Activated T-cell treated with anti-CD3 and anti-CD28 coated beads, Interleukin-2, amount 50 U/mL, for 72 hours (primary cell): ENCODE results near the gene AOPEP. TPM values are rescaled to one million over a fixed set of nuclear protein-coding genes. Genes with fewer than 3 reads are reported as not detected.
"Not testable (repeated sequence)": the region's sequence is repeated elsewhere in the genome, so short reads cannot be mapped to it uniquely, and the experiment has no call there.

Experiments
- ATAC-seq, 2 donors: fragments of 150-1000 bp; cut with Tn5 transposase; replicated peaks in 1 of 2; 2 replicates each; pipeline ENCODE4 v1.10.0; 2021; ENCODE audit warnings: moderate library complexity in 2 of 2, mild to moderate bottlenecking in 1 of 2
- DNase-seq, 2 donors: peaks; one replicate each; pipeline ENCODE4 v3.0.0; 2021 to 2022; ENCODE audit warnings: mixed read lengths in 1 of 2
- H3K27ac Mint-ChIP-seq: one replicate; pipeline ENCODE4 v1.8.0; 2022; ENCODE audit warnings: mild to moderate bottlenecking, moderate library complexity, mixed read lengths
- H3K27me3 Mint-ChIP-seq: one replicate; pipeline ENCODE4 v1.8.0; 2022; ENCODE audit warnings: low read depth, mixed read lengths
- H3K36me3 Mint-ChIP-seq, 2 donors: one replicate each; pipeline ENCODE4 v1.8.0; 2022; ENCODE audit warnings: mixed read lengths in 2 of 2, mild to moderate bottlenecking in 1 of 2; ENCODE audit not compliant: insufficient read depth in 2 of 2
- H3K4me1 Mint-ChIP-seq: one replicate; pipeline ENCODE4 v1.8.0; 2022; ENCODE audit warnings: low read depth, mixed read lengths
- H3K4me3 Mint-ChIP-seq, 2 donors: one replicate each; pipeline ENCODE4 v1.8.0; 2022; ENCODE audit warnings: mild to moderate bottlenecking in 2 of 2, mixed read lengths in 2 of 2, moderate library complexity in 2 of 2
- H3K9me3 Mint-ChIP-seq, 2 donors: one replicate each; pipeline ENCODE4 v1.8.0; 2022; ENCODE audit warnings: mixed read lengths in 2 of 2
- total RNA-seq, 2 donors: library from RNA; stranded (reverse); gene quantifications; one replicate each; pipeline ENCODE4 v1.2.3, GENCODE V29; 2022

The AOPEP gene
- total RNA-seq, 2 donors from 2014 or later, result 9.0 to 13.2 TPM

DNA sequence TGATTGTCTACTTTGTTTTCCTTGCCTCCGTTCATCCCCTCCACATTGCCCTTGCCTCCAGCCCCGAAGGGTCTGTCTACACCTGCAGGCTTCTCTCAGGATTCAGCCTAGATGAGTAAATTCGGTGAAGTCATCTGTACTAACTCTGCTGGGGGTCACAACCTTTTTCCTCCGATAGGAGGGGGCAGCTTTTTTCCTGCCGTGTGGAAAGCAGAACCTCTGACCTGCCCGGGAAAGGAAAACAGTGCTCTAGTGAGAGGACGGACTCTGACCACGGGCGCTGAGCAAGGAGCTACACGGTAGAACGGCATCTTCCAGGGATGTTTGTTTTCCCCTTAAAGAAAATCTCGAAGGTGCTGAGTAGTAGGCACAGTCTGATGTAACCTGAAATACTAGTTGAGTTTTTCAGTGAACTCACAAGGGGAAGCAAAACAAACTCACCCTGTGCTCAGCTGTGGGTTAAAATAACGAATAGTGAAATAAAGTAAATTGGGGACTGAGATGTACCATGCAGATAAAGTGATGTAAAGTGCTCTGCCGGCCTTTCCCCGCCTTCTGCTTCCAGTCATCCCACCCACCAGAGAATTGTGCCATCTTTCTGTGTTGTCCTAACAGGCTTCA is 281.8 kb downstream of the AOPEP start:
- H3K9me3 Mint-ChIP-seq, result no peaks in the 10 kb centered on the region
- H3K36me3 Mint-ChIP-seq, result peaks cover 0 to 1% of the 10 kb centered on the region in 2 donors
- H3K4me3 Mint-ChIP-seq, result peak overlapping the region in 1 of 2 donors; percentile 23
- peak in 1 of 2 donors; percentile 16 for ATAC-seq
- H3K4me1 Mint-ChIP-seq, result peaks cover 16% of the 10 kb centered on the region
- no peak for DNase-seq
- H3K27me3 Mint-ChIP-seq, result peaks cover 15% of the 10 kb centered on the region
- no peak overlapping the region for H3K27ac Mint-ChIP-seq

DNA sequence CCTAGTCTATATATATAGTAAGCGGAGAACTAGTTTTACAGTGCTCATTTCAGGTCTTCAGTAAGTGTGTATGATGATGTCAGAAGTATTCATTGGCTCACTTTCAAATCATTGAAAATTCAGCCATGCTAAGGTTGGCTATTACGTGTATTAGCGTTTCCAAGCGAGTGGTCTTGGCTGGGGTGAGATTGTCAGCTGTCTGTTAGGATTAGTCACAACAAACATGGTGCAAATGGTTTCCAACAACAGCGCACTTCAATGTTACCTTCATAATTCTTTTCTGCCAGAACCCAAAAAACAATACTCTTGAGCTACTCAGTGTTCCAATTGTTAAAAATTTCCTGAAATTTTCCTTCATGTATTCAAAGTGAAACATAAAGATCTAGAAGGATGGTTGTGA is 283.0 kb downstream of the AOPEP start:
- no peak overlapping the region for H3K27ac Mint-ChIP-seq
- H3K9me3 Mint-ChIP-seq, result no peaks in the 10 kb centered on the region
- H3K4me3 Mint-ChIP-seq, result no peak overlapping the region
- peaks cover 9% of the 10 kb centered on the region for H3K27me3 Mint-ChIP-seq
- H3K4me1 Mint-ChIP-seq, result peaks cover 16% of the 10 kb centered on the region
- H3K36me3 Mint-ChIP-seq, result peaks cover 0 to 1% of the 10 kb centered on the region in 2 donors
- ATAC-seq, result no peak
- no peak for DNase-seq

GRCh38 chr9:95010431-95010838 is 283.9 kb downstream of the AOPEP start:
- Mint-ChIP-seq H3K27ac (no peak overlapping the region), H3K4me3 (no peak overlapping the region), H3K4me1 (peaks cover 16% of the 10 kb centered on the region), H3K27me3 (peaks cover 9% of the 10 kb centered on the region), H3K36me3 (peaks cover 0 to under 1% of the 10 kb centered on the region in 2 donors), H3K9me3 (no peaks in the 10 kb centered on the region)
- DNase-seq (no peak), ATAC-seq (no peak)

DNA sequence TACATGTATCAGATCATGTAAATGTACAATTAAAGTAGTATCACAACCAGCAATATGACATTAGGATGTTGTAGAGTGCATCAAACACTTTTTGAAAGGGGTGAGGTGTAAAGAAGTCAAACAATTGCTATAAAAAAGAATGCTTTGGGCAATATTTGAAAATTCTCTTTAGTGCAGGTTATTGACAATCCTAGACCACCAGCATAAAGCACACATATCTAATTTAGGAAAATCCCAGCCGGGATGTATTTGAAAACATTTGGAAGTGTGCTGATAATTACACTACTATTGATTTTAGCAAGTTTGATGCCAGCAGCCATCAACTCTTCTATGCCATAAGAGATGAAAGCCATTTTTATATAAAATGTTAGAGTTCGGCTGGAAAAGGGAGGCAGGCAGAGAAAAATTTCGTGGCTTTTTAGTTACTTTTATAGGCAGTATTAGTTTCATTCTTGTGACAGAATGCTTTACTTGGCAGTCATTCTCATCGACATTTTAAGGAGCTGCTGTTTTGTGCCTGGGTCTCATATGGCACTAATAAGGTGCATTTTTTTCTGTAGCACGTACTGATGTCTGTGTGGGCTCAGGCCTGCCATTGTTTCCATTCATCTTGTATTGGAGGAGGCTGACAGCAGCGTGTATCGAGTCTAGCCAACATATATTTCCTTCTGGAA is 285.7 kb downstream of the AOPEP start:
- no peaks in the 10 kb centered on the region for H3K27me3 Mint-ChIP-seq
- no peak for DNase-seq
- H3K27ac Mint-ChIP-seq, result no peak overlapping the region
- H3K9me3 Mint-ChIP-seq, result no peaks in the 10 kb centered on the region
- H3K4me3 Mint-ChIP-seq, result no peak overlapping the region
- peaks cover 0 to 2% of the 10 kb centered on the region in 2 donors for H3K36me3 Mint-ChIP-seq
- H3K4me1 Mint-ChIP-seq, result peaks cover 11% of the 10 kb centered on the region
- no peak for ATAC-seq

- H3K36me3 Mint-ChIP-seq, result peaks cover 0 to 2% of the 10 kb centered on the region in 2 donors
- H3K27ac Mint-ChIP-seq, result no peak overlapping the region
- ATAC-seq, result no peak
- H3K27me3 Mint-ChIP-seq, result no peaks in the 10 kb centered on the region
- H3K4me1 Mint-ChIP-seq, result peaks cover 4% of the 10 kb centered on the region
- no peak overlapping the region for H3K4me3 Mint-ChIP-seq
- no peaks in the 10 kb centered on the region for H3K9me3 Mint-ChIP-seq
- no peak for DNase-seq
Observed at GRCh38 chr9:95012902-95013301, 286.4 kb downstream of the AOPEP start.

DNA sequence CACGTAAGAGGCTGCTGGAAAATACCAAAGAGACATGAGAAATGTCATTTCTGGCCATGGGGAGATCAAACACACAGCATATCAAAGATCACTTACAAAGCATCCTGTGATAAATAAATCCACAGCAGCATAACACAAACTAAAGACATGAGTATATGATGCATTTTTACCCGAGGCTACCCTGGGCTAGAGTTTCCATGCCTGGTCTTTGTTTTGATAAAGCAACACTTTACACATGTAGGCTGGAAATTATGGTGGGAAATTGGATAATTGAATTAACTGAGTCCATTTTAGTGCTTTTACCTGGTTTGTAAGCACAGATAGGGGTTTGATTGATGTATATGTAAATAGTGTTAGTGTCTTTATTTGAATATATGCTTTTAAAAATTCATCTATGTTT is 288.4 kb downstream of the AOPEP start:
- Mint-ChIP-seq H3K36me3 (peaks cover 0 to 2% of the 10 kb centered on the region in 2 donors), H3K4me3 (no peak overlapping the region), H3K27me3 (no peaks in the 10 kb centered on the region)

DNA sequence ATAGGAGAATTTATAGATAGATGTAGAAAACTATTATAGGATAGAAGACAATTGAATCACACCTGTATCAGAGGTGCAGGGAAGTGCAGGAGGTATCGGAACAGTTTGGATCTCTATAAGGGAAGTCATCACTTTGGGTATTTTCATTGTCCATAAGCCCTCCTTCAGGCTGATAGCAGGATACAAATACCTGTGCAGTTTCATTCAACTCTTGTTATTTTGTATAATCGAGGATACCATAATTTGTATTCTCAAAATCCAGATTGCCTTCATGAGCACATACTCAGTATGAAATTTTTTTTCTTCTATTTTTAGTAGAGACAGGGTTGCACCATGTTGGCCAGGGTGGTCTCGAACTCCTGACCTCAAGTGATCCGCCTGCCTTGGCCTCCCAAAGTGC is 289.1 kb downstream of the AOPEP start:
- Mint-ChIP-seq H3K27me3 (no peaks in the 10 kb centered on the region), H3K4me3 (no peak overlapping the region), H3K4me1 (peaks cover 7% of the 10 kb centered on the region), H3K9me3 (no peaks in the 10 kb centered on the region), H3K36me3 (peaks cover 2 to 5% of the 10 kb centered on the region in 2 donors), H3K27ac (no peak overlapping the region)
- DNase-seq, result no peak
- ATAC-seq, result no peak

More for the DNA sequence above, 288.4 kb downstream of the AOPEP start:
- Mint-ChIP-seq H3K4me1 (peaks cover 7% of the 10 kb centered on the region), H3K27ac (no peak overlapping the region), H3K9me3 (no peaks in the 10 kb centered on the region)
- no peak for ATAC-seq
- DNase-seq, result no peak

- no peak overlapping the region for H3K27ac Mint-ChIP-seq
- H3K36me3 Mint-ChIP-seq, result peaks cover 2 to 5% of the 10 kb centered on the region in 2 donors
- H3K9me3 Mint-ChIP-seq, result no peaks in the 10 kb centered on the region
- no peak overlapping the region for H3K4me3 Mint-ChIP-seq
- no peaks in the 10 kb centered on the region for H3K27me3 Mint-ChIP-seq
- ATAC-seq (no peak), DNase-seq (no peak)
- peaks cover 7% of the 10 kb centered on the region for H3K4me1 Mint-ChIP-seq
Observed at GRCh38 chr9:95017062-95017461, 290.6 kb downstream of the AOPEP start.

GRCh38 chr9:95017661-95018060 is 291.2 kb downstream of the AOPEP start:
- ATAC-seq (no peak), DNase-seq (no peak)
- no peak overlapping the region for H3K4me3 Mint-ChIP-seq
- no peaks in the 10 kb centered on the region for H3K9me3 Mint-ChIP-seq
- H3K27me3 Mint-ChIP-seq, result no peaks in the 10 kb centered on the region
- H3K4me1 Mint-ChIP-seq, result peaks cover 7% of the 10 kb centered on the region
- H3K27ac Mint-ChIP-seq, result no peak overlapping the region
- peaks cover 2 to 5% of the 10 kb centered on the region in 2 donors for H3K36me3 Mint-ChIP-seq

GRCh38 chr9:95018099-95018936 is 291.8 kb downstream of the AOPEP start:
- DNase-seq (peak; percentile 15 to 26), ATAC-seq (peak; percentile 62 to 73)
- H3K4me1 Mint-ChIP-seq, result peaks cover 7% of the 10 kb centered on the region
- H3K27me3 Mint-ChIP-seq, result no peaks in the 10 kb centered on the region
- no peak overlapping the region for H3K4me3 Mint-ChIP-seq
- peaks cover 2 to 5% of the 10 kb centered on the region in 2 donors for H3K36me3 Mint-ChIP-seq
- no peak overlapping the region for H3K27ac Mint-ChIP-seq
- H3K9me3 Mint-ChIP-seq, result no peaks in the 10 kb centered on the region

DNA sequence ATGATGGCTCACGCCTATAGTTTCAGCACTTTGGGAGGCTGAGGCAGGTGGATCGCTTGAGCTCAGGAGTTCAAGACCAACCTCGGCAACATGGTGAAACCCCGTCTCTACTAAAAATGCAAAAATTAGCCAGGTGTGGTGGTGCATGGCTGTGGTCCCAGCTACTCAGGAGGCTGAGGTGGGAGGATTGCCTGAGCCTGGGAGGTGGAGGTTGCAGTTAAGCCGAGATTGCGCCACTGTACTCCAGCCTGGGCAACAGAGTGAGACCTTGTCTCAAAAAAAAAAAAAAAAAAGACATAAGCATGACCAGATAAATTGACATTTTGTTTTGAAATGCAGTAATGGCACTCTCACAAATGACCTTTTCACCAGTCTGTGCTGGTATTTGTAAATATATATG is 294.1 kb downstream of the AOPEP start:
- not testable (repeated sequence) for ATAC-seq, H3K36me3 Mint-ChIP-seq, H3K27ac Mint-ChIP-seq, H3K4me3 Mint-ChIP-seq, DNase-seq, H3K9me3 Mint-ChIP-seq, H3K4me1 Mint-ChIP-seq, H3K27me3 Mint-ChIP-seq

GRCh38 chr9:95021166-95021886 is 294.8 kb downstream of the AOPEP start:
- peaks cover 2 to 4% of the 10 kb centered on the region in 2 donors for H3K36me3 Mint-ChIP-seq
- no peak overlapping the region for H3K4me3 Mint-ChIP-seq
- DNase-seq (no peak), ATAC-seq (no peak)
- H3K9me3 Mint-ChIP-seq, result no peaks in the 10 kb centered on the region
- no peaks in the 10 kb centered on the region for H3K27me3 Mint-ChIP-seq
- H3K4me1 Mint-ChIP-seq, result peaks cover 7% of the 10 kb centered on the region
- no peak overlapping the region for H3K27ac Mint-ChIP-seq

- Mint-ChIP-seq H3K4me1 (peaks cover 7% of the 10 kb centered on the region), H3K27ac (no peak overlapping the region), H3K27me3 (no peaks in the 10 kb centered on the region), H3K4me3 (no peak overlapping the region), H3K9me3 (no peaks in the 10 kb centered on the region), H3K36me3 (peaks cover 2 to 4% of the 10 kb centered on the region in 2 donors)
- DNase-seq (no peak), ATAC-seq (no peak)
Observed at GRCh38 chr9:95022657-95023056, 296.2 kb downstream of the AOPEP start.
